ENCODE data around the gene KCNA5. TPM values are rescaled to one million over a fixed set of nuclear protein-coding genes. Genes with fewer than 3 reads are reported as not detected.

Gene KCNA5
- total RNA-seq, 2 experiments from 2014 or later: not detected

DNA sequence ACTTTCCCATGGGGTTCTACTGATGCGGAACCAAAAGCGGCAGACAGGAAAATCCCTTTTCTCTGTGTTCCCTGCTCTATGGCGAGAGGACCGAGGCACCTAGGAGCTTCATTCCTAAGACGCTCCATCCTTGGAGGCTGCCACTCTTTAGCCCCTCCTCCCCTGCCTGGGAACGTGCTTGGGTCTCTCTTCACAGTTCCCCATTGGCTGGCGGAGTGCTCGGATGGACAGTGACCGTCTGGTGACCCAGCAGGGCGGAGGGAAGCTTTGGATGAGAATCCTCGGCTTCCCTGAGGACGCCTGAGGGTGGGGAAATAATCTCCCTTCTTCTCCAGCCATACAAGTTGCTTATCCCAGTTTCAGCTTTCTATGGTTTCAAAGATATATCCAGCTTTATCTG lies 37.3 kb downstream of the KCNA5 start:
- ATAC-seq (ENCODE audit: poor library complexity): no peak
- H3K4me1 Mint-ChIP-seq (ENCODE audit: low read depth): no peaks in the 10 kb centered on the region
- intact Hi-C loops (cut with DNase I, micrococcal nuclease): loop anchor here (5.0 to 10.0 kb wide), 2 partner anchors 224 to 226 kb away; no protein-coding TSS in a partner anchor
- no peaks in the 10 kb centered on the region for H3K36me3 ChIP-seq (ENCODE audit: insufficient read depth, low read length)
- H3K4me1 ChIP-seq (ENCODE audit: insufficient read depth, low read length): no peaks in the 10 kb centered on the region
- H3K27me3 ChIP-seq (ENCODE audit: control insufficient read depth in 1 of 2, insufficient read depth in 2 of 2, low read length in 2 of 2): no peaks in the 10 kb centered on the region
- H3K27ac Mint-ChIP-seq: no peak overlapping the region
- no peaks in the 10 kb centered on the region for H3K9me3 ChIP-seq (ENCODE audit: control insufficient read depth in 1 of 2, insufficient read depth in 1 of 2, low read length in 2 of 2)
- H3K27ac ChIP-seq (ENCODE audit: low read depth in 1 of 2, low read length in 2 of 2): no peak overlapping the region
- CTCF ChIA-PET: no interaction called here
- POLR2A ChIA-PET: no interaction called here
- H3K9me3 Mint-ChIP-seq: no peaks in the 10 kb centered on the region
- TF ChIP-seq, protein P1, sequence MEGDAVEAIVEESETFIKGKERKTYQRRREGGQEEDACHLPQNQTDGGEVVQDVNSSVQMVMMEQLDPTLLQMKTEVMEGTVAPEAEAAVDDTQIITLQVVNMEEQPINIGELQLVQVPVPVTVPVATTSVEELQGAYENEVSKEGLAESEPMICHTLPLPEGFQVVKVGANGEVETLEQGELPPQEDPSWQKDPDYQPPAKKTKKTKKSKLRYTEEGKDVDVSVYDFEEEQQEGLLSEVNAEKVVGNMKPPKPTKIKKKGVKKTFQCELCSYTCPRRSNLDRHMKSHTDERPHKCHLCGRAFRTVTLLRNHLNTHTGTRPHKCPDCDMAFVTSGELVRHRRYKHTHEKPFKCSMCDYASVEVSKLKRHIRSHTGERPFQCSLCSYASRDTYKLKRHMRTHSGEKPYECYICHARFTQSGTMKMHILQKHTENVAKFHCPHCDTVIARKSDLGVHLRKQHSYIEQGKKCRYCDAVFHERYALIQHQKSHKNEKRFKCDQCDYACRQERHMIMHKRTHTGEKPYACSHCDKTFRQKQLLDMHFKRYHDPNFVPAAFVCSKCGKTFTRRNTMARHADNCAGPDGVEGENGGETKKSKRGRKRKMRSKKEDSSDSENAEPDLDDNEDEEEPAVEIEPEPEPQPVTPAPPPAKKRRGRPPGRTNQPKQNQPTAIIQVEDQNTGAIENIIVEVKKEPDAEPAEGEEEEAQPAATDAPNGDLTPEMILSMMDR (IDR thresholded peaks at IDR 0.05): no peak
- H3K36me3 Mint-ChIP-seq (ENCODE audit: low read depth): no peaks in the 10 kb centered on the region
- no peak overlapping the region for H3K4me3 Mint-ChIP-seq
- no peak overlapping the region for H3K4me3 ChIP-seq (ENCODE audit: low read length)
- no peak for DNase-seq
- peaks cover 13% of the 10 kb centered on the region for H3K27me3 Mint-ChIP-seq

DNA sequence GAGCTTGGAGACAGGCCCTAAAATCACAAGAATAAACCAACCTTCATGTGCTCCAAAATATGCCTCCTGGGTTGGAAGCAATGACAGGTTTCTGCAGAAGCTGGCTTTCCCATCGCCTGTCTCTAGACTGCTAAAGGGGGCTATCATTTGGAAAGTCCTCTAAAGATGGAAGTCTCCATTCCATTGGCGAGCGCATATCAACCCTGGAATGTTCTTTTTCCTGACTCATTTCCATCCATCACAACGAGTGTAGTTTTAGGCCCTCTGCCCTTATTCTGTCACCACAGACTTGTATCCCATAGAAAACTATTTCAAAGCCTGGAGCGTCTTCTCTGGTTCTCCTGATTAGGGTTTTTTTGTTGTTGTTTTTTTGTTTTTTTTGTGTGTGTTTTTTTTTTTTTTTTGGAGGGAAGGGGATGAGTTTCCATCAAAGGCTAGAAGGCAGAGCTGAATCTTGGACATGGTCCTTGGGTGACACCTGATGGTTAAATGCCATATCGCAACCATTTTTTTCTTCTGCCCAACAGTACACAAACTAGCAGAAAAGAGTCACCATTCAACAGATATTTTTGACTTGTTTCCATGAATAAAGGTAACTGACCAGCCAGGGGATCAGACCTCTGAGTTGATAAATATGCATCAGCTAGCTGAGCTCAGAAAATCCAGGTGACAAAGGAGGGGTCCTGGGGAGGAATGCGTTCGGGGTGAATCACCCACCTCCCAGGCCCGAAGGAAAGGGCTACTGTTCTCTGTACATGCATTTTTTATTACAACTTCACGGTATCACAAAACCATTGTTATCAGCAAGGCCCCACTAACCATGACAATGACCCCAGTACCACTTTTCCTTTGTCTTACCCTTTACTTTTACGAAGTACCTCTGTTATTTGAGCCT lies 40.5 kb downstream of the KCNA5 start:
- H3K9me3 ChIP-seq (ENCODE audit: control insufficient read depth in 1 of 2, insufficient read depth in 1 of 2, low read length in 2 of 2): no peaks in the 10 kb centered on the region
- TF ChIP-seq, protein P1 (IDR thresholded peaks at IDR 0.05): no peak
- POLR2A ChIA-PET: no interaction called here
- Mint-ChIP-seq H3K4me1 (ENCODE audit: low read depth) (no peaks in the 10 kb centered on the region), H3K27ac (no peak overlapping the region), H3K27me3 (peaks cover 10% of the 10 kb centered on the region), H3K36me3 (ENCODE audit: low read depth) (no peaks in the 10 kb centered on the region), H3K9me3 (no peaks in the 10 kb centered on the region), H3K4me3 (no peak overlapping the region)
- ATAC-seq (ENCODE audit: poor library complexity): no peak
- DNase-seq: peak in 3 of 14 experiments; percentile 16 to 44 (median 39)
- no peaks in the 10 kb centered on the region for H3K36me3 ChIP-seq (ENCODE audit: insufficient read depth, low read length)
- CTCF ChIA-PET: no interaction called here
- H3K27ac ChIP-seq (ENCODE audit: low read depth in 1 of 2, low read length in 2 of 2): no peak overlapping the region
- intact Hi-C loops (cut with DNase I, micrococcal nuclease): loop anchor here (5.0 to 10.0 kb wide), 2 partner anchors 227 to 229 kb away; no protein-coding TSS in a partner anchor
- no peaks in the 10 kb centered on the region for H3K4me1 ChIP-seq (ENCODE audit: insufficient read depth, low read length)
- no peak overlapping the region for H3K4me3 ChIP-seq (ENCODE audit: low read length)
- no peaks in the 10 kb centered on the region for H3K27me3 ChIP-seq (ENCODE audit: control insufficient read depth in 1 of 2, insufficient read depth in 2 of 2, low read length in 2 of 2)

DNA sequence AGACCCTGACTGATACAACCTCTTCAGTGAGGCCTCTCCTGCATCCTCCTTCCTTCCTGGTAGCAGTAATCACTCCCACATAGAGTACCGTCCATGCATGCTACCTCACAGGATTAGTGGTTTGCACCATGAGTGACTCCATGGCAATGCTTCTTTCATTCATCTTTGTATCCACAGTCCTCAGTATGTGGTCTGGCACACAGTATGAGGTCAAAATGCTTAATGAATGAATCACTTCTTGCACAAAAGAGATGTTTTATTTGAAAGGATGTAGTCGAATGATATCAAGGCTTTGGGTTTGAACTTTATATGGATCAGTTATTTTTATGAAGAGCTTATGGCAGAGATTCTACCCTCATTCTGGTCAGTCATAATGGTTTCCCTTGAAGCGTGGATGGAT lies 42.2 kb downstream of the KCNA5 start:
- DNase-seq: no peak
- Histone ChIP-seq H3K27ac (ENCODE audit: low read depth in 1 of 2, low read length in 2 of 2) (no peak overlapping the region), H3K4me3 (ENCODE audit: low read length) (no peak overlapping the region), H3K4me1 (ENCODE audit: insufficient read depth, low read length) (no peaks in the 10 kb centered on the region), H3K27me3 (ENCODE audit: control insufficient read depth in 1 of 2, insufficient read depth in 2 of 2, low read length in 2 of 2) (no peaks in the 10 kb centered on the region), H3K36me3 (ENCODE audit: insufficient read depth, low read length) (no peaks in the 10 kb centered on the region), H3K9me3 (ENCODE audit: control insufficient read depth in 1 of 2, insufficient read depth in 1 of 2, low read length in 2 of 2) (no peaks in the 10 kb centered on the region)
- H3K9me3 Mint-ChIP-seq: no peaks in the 10 kb centered on the region
- no peaks in the 10 kb centered on the region for H3K4me1 Mint-ChIP-seq (ENCODE audit: low read depth)
- no peak overlapping the region for H3K27ac Mint-ChIP-seq
- H3K4me3 Mint-ChIP-seq: no peak overlapping the region
- no peaks in the 10 kb centered on the region for H3K36me3 Mint-ChIP-seq (ENCODE audit: low read depth)
- TF ChIP-seq, protein P1 (IDR thresholded peaks at IDR 0.05): no peak
- POLR2A ChIA-PET: no interaction called here
- intact Hi-C loops (cut with DNase I, micrococcal nuclease): loop anchor here in 1 of 2 experiments (10.0 kb wide), 1 partner anchor 231 kb away; no protein-coding TSS in a partner anchor
- no peak for ATAC-seq (ENCODE audit: poor library complexity)
- CTCF ChIA-PET: no interaction called here
- peaks cover 5% of the 10 kb centered on the region for H3K27me3 Mint-ChIP-seq
